ENCODE measurements around the gene KRTAP10-3. TPM values are rescaled to one million over a fixed set of nuclear protein-coding genes. Genes with fewer than 3 reads are reported as not detected.

Gene KRTAP10-3
- total and polyA plus RNA-seq, 2 of the 13 experiments (the other 11 are each of a cell fraction or from before 2014, with no cell fraction given) = not detected

DNA sequence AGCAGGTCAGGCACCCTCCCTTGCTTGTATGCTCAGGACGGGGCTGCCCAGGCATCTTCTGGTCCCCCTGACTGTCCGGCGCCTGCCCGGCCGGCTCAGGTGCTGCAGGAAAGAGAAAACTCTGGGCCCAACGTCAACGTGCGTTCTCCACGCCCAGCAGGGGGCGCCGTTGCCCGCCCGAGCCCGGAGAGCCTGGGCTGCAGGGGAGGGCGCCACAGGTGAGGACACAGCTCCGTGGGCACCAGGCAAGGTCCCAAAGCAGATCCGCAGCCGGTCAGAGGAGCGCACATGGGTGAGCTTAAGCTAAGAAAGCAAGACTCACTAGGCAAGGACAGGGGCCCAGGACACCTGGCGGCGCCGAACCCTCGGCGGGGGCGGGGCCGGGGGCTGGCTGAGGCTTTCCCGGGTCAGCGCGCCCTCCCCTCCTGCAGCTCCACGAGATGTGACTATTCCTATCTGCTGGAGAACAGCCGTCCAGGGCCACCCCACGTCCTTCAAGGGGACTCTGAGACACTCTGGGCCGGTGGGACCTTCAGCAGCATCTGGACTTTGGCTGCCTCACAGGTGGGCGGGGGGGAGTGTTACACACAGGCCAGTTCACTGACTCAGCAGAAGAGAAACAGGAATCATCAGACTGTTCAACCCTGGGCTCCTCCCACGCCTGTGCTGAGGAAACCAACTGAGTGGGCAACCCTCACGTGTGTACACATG, 47.9 kb downstream of the KRTAP10-3 start (continued):
- TF ChIP-seq ETS1 (CRISPR knock-in tag; IDR thresholded peaks at IDR 0.05) (no peak), ZBTB34 (CRISPR knock-in tag; IDR thresholded peaks at IDR 0.05) (no peak), ZFP36 (IDR thresholded peaks at IDR 0.05; ENCODE audit: borderline replicate concordance, low read depth, low read length, partially characterized antibody) (no peak), ZNF12 (CRISPR knock-in tag; IDR thresholded peaks at IDR 0.05) (no peak), MAZ (IDR thresholded peaks at IDR 0.05; ENCODE audit: borderline replicate concordance, low read depth, low read length) (peak; percentile 65; the same call in 1 of the 2 replicates), MAZ (CRISPR knock-in tag; IDR thresholded peaks at IDR 0.05; ENCODE audit: low read depth) (no peak; the same call in 1 of the 2 replicates), XRCC5 (optimal IDR thresholded peaks at IDR 0.05; ENCODE audit: low read length) (peak; percentile 62), ZKSCAN8 (CRISPR knock-in tag; IDR thresholded peaks at IDR 0.05; ENCODE audit: borderline replicate concordance) (no peak), NR2C2 (CRISPR knock-in tag; IDR thresholded peaks at IDR 0.05; ENCODE audit: borderline replicate concordance) (no peak), ZNF83 (CRISPR knock-in tag; IDR thresholded peaks at IDR 0.05; ENCODE audit: borderline replicate concordance) (no peak), POGZ (CRISPR knock-in tag; IDR thresholded peaks at IDR 0.05) (0 out of 2 replicates have a peak, but pooled peaks have one; percentile 20), PHF5A (CRISPR knock-in tag; IDR thresholded peaks at IDR 0.05; ENCODE audit: low read depth, unreplicated experiment) (no peak), ZNF567 (CRISPR knock-in tag; IDR thresholded peaks at IDR 0.05; ENCODE audit: borderline replicate concordance) (no peak), TRIM24 (CRISPR knock-in tag; IDR thresholded peaks at IDR 0.05) (no peak), SNAI1 (CRISPR knock-in tag; IDR thresholded peaks at IDR 0.05; ENCODE audit: borderline replicate concordance) (no peak), CHCHD3 (CRISPR knock-in tag; IDR thresholded peaks at IDR 0.05) (0 out of 2 replicates have a peak, but pooled peaks have one; percentile 79), JDP2 (CRISPR knock-in tag; IDR thresholded peaks at IDR 0.05; ENCODE audit: borderline replicate concordance) (no peak), ZNF556 (CRISPR knock-in tag; IDR thresholded peaks at IDR 0.05; ENCODE audit: borderline replicate concordance) (peak; percentile 58; the same call in 1 of the 2 replicates), KLF12 (CRISPR knock-in tag; IDR thresholded peaks at IDR 0.05; ENCODE audit: borderline replicate concordance) (no peak), CBFB (CRISPR knock-in tag; IDR thresholded peaks at IDR 0.05) (0 out of 2 replicates have a peak, but pooled peaks have one; percentile 29), ZNF704 (CRISPR knock-in tag; IDR thresholded peaks at IDR 0.05; ENCODE audit: borderline replicate concordance) (no peak), SMC3 (IDR thresholded peaks at IDR 0.05; ENCODE audit: low read length) (peak; percentile 49; the same call in 1 of the 2 replicates)
- TF ChIP-seq, protein P1, sequence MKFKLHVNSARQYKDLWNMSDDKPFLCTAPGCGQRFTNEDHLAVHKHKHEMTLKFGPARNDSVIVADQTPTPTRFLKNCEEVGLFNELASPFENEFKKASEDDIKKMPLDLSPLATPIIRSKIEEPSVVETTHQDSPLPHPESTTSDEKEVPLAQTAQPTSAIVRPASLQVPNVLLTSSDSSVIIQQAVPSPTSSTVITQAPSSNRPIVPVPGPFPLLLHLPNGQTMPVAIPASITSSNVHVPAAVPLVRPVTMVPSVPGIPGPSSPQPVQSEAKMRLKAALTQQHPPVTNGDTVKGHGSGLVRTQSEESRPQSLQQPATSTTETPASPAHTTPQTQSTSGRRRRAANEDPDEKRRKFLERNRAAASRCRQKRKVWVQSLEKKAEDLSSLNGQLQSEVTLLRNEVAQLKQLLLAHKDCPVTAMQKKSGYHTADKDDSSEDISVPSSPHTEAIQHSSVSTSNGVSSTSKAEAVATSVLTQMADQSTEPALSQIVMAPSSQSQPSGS (CRISPR knock-in tag; IDR thresholded peaks at IDR 0.05) = no peak
- TF ChIP-seq, protein P2, sequence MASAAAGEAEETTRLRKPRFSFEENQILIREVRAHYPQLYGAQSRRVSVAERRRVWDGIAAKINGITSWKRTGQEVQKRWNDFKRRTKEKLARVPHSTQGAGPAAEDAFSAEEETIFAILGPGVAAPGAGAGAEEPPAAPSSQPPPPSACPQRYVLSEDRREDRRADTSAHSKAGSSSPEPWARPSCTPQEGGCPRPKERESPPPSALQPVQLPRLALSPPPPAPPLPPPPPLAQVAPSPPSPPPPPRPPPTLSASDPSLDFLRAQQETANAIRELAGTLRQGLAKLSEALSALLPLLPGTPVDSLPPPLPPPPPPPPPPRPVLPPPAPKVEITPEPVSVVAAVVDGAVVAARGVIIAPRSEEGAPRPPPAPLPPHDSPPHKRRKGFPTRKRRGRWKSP (CRISPR knock-in tag; IDR thresholded peaks at IDR 0.05) = no peak
